Small intestine (tissue), 7 donors: ENCODE results near the gene NUF2. TPM values are rescaled to one million over a fixed set of nuclear protein-coding genes. Genes with fewer than 3 reads are reported as not detected.
A peak's percentile ranks its signal among the peaks of the same experiment; 100 is the strongest.
"Not testable (repeated sequence)": the region's sequence is repeated elsewhere in the genome, so short reads cannot be mapped to it uniquely, and the experiment has no call there.

ENCODE experiments used
- DNase-seq, 2 donors: peaks; one replicate each; pipeline versions ENCODE4 v3.0.0 to v3.0.0-alpha.2; 2013
- FAIRE-seq: peaks from 2 replicates; lab custom pipeline; 2012; peaks lifted over from hg19 to GRCh38; lab: Jason Lieb, UNC
- H3K27ac ChIP-seq, 3 donors: one replicate each; pipeline ENCODE4 v1.5.1; 2013; ENCODE audit warnings: low read length in 2 of 3, mild to moderate bottlenecking in 2 of 3, control low read depth in 1 of 3, inconsistent platforms in 1 of 3, low read depth in 1 of 3, moderate library complexity in 1 of 3
- H3K27me3 ChIP-seq, 3 donors: one replicate each; pipeline ENCODE4 v1.6.1; 2013; ENCODE audit warnings: low read length in 3 of 3, inconsistent platforms in 1 of 3; ENCODE audit not compliant: control insufficient read depth in 3 of 3, insufficient read depth in 3 of 3
- H3K36me3 ChIP-seq, 3 donors: one replicate each; pipeline ENCODE4 v1.6.1; 2013; ENCODE audit warnings: low read length in 3 of 3, inconsistent platforms in 1 of 3, low read depth in 1 of 3, mild to moderate bottlenecking in 1 of 3, moderate library complexity in 1 of 3; ENCODE audit not compliant: control insufficient read depth in 3 of 3, insufficient read depth in 2 of 3
- H3K4me1 ChIP-seq, 3 donors: one replicate each; pipeline ENCODE4 v1.6.1; 2013; ENCODE audit warnings: low read length in 2 of 3, inconsistent platforms in 1 of 3, low read depth in 1 of 3, mild to moderate bottlenecking in 1 of 3, moderate library complexity in 1 of 3; ENCODE audit not compliant: control insufficient read depth in 3 of 3, insufficient read depth in 2 of 3
- H3K4me3 ChIP-seq, 3 donors: one replicate each; pipeline ENCODE4 v1.5.1; 2013; ENCODE audit warnings: low read length in 3 of 3, control low read depth in 1 of 3, inconsistent platforms in 1 of 3, low read depth in 1 of 3, mild to moderate bottlenecking in 1 of 3, moderate library complexity in 1 of 3
- H3K9me3 ChIP-seq, 2 donors: one replicate each; pipeline ENCODE4 v1.6.1; 2013; ENCODE audit warnings: low read depth in 1 of 2, low read length in 1 of 2; ENCODE audit not compliant: control insufficient read depth in 2 of 2, insufficient read depth in 1 of 2
- WGBS, 3 donors: extraction: QIAGEN DNeasy Blood & Tissue Kit; methylation state at CpG; one replicate each; pipeline ENCODE4 v1.1.7; 2013; 5-methylcytosine and 5-hydroxymethylcytosine counted together
- polyA plus RNA-seq, 4 donors: library from polyadenylated mRNA; stranded (reverse) in 3 of 4; unstranded in 1 of 4; fragments of 200-250 nt in 3 of 4; fragments of 120-200 nt in 1 of 4; gene quantifications; one replicate each; pipeline versions ENCODE4 v1.2.1 to v1.2.3, GENCODE V29; 2013
- donor health status: healthy with polysubstance abuse.
- donor health status: control.
- donor health status: control.
- donor health status: Bipolar disorder and iron deficiency.
- donor health status: healthy.

Gene NUF2
- polyA plus RNA-seq, 4 donors: 0.54 to 11.5 (median 5.7) TPM

DNA sequence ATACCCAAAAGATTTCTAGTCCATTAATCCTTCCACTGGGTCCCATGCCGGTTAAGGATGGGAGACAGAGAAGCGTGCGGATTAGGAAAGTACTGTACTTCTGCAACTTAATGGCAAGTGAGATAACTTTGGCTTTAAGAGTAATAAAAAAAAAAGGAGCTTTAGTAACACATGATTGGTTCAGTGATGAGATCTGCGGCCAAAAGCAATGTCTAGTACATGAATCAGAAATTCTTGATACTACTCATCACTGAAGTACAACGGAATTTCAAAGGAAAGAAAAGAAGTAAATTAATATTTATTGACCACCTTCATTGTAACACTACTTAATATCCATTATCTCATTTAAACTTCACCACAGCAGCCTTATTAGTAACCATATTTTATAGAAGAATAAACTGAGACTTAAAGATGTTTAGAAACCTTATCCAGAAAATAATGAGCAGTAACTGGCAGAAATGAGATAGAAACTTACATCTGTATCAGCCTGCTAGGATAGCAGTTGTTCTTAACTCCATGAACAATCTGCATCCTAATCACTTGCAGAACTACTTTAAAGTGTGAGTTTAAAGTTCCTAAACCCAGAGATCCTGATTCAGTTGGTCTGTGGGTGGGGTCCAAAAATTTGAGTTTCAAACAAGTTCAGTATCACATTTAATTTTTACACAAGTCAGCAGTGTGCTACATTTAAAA is 14.1 kb upstream of the NUF2 start:
- no peaks in the 10 kb centered on the region for H3K4me1 ChIP-seq
- WGBS, 3 donors: 92 to 96% (median 93%) methylated on average over 5 of the region's 5 CpGs
- no peak overlapping the region for H3K27ac ChIP-seq
- FAIRE-seq (no peak), DNase-seq (no peak)
- peaks cover 0 to 8% (median 0%) of the 10 kb centered on the region in 3 donors for H3K36me3 ChIP-seq
- H3K4me3 ChIP-seq: no peak overlapping the region
- H3K9me3 ChIP-seq: no peaks in the 10 kb centered on the region
- no peaks in the 10 kb centered on the region for H3K27me3 ChIP-seq

GRCh38 chr1:163308811-163309210 is 12.9 kb upstream of the NUF2 start:
- Histone ChIP-seq H3K4me1 (no peaks in the 10 kb centered on the region), H3K9me3 (no peaks in the 10 kb centered on the region), H3K27me3 (no peaks in the 10 kb centered on the region), H3K36me3 (peaks cover 0 to 5% (median 0%) of the 10 kb centered on the region in 3 donors), H3K27ac (no peak overlapping the region), H3K4me3 (no peak overlapping the region)
- DNase-seq (no peak), FAIRE-seq (no peak)
- WGBS, 3 donors: 95% methylated on average over 1 of the region's 1 CpG

GRCh38 chr1:163315773-163316374 is 5.9 kb upstream of the NUF2 start:
- DNase-seq: peak; percentile 35 to 53
- Histone ChIP-seq H3K27me3 (no peaks in the 10 kb centered on the region), H3K27ac (no peak overlapping the region), H3K4me1 (peaks cover 0 to 2% (median 2%) of the 10 kb centered on the region in 3 donors), H3K4me3 (no peak overlapping the region), H3K9me3 (no peaks in the 10 kb centered on the region), H3K36me3 (peaks cover 0 to 2% (median 0%) of the 10 kb centered on the region in 3 donors)
- 55 to 56% (median 56%) methylated on average over 6 of the region's 6 CpGs for WGBS, 3 donors
- peak; percentile 74 for FAIRE-seq

GRCh38 chr1:163320891-163321290 is 863 bp upstream of the NUF2 start:
- WGBS, 3 donors: 25 to 29% (median 28%) methylated on average over 3 of the region's 3 CpGs
- DNase-seq (no peak), FAIRE-seq (no peak)
- Histone ChIP-seq H3K27me3 (no peaks in the 10 kb centered on the region), H3K9me3 (no peaks in the 10 kb centered on the region), H3K4me1 (peaks cover 0 to 3% (median 3%) of the 10 kb centered on the region in 3 donors), H3K27ac (peak overlapping the region in 2 of 3 donors; percentile 6 to 76), H3K36me3 (no peaks in the 10 kb centered on the region), H3K4me3 (peak overlapping the region in 2 of 3 donors; percentile 53 to 79)

- H3K4me3 ChIP-seq, FAIRE-seq, H3K27ac ChIP-seq, H3K4me1 ChIP-seq, DNase-seq, H3K27me3 ChIP-seq, H3K36me3 ChIP-seq, H3K9me3 ChIP-seq: not testable (repeated sequence)
- WGBS, 3 donors: 76 to 82% (median 79%) methylated on average over 3 of the region's 3 CpGs
Observed at GRCh38 chr1:163323339-163323738, 1.6 kb downstream of the NUF2 start.

DNA sequence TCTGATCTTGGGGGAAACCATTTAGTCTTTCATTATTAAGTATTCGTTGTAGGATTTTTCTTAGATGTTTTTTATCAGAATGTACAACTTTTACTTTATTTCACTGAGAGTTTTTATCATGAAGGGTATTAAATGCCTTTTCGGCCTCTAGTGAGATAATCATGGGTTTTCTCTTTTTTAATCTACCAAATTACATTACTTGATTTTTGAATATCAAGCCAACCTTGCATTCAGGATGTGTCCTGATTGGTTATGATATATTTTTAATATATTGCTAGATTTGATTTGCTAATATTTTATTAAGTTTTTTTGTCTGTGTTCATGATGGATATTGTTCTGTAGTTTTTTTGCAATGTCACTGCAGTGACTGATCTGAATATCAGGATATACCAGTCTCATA is 9.4 kb downstream of the NUF2 start:
- Histone ChIP-seq H3K27ac (no peak overlapping the region), H3K4me3 (no peak overlapping the region), H3K4me1 (no peaks in the 10 kb centered on the region), H3K9me3 (no peaks in the 10 kb centered on the region), H3K36me3 (peaks cover 0 to 2% (median 0%) of the 10 kb centered on the region in 3 donors), H3K27me3 (no peaks in the 10 kb centered on the region)
- WGBS, 3 donors: 97 to 99% (median 98%) methylated on average over 2 of the region's 2 CpGs
- no peak for FAIRE-seq
- DNase-seq: no peak

DNA sequence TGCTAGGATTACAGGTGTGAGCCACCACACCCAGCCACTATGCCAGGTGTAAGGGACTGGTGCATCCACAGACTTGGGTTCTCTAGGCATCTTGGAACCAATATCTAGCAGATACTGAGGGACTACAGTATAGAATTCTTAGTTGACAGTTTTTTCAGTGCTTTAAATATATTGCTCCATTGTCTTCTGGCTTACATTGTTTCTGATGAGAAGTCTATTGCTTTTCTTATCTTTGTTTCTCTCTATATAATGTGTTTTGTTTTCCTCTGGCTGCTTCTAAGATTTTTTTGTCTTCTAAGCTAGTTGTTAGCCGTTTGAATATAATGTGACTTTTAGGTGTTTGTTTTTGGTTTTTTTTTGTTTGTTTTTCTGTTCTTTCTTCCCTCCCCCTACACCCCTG is 13.5 kb downstream of the NUF2 start:
- WGBS, 3 donors: 90 to 97% (median 96%) methylated on average over 1 of the region's 1 CpG
- no peak overlapping the region for H3K27ac ChIP-seq
- H3K36me3 ChIP-seq: peaks cover 0 to 2% (median 0%) of the 10 kb centered on the region in 3 donors
- DNase-seq: no peak
- H3K4me1 ChIP-seq: no peaks in the 10 kb centered on the region
- no peak for FAIRE-seq
- H3K4me3 ChIP-seq: no peak overlapping the region
- H3K9me3 ChIP-seq: no peaks in the 10 kb centered on the region
- no peaks in the 10 kb centered on the region for H3K27me3 ChIP-seq

DNA sequence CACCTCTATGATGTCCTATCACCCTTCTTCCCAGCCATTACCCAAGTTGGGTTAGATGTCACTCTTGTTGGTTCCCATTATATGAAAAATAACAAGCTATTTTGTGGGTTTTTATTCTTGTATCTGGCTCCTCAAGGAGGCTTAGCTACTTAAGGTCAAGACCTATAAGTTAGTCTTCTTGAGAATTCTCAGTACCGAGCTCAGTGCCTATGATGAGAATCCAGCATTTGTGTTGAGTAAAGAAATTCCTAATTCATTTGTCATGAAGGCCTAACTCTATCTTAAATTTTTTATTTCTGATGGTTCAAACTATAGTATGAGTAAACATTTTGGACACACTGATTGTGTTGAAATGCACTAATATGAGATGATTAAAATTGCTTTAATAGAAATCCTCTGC is 15.9 kb downstream of the NUF2 start:
- no peak for DNase-seq
- Histone ChIP-seq H3K9me3 (no peaks in the 10 kb centered on the region), H3K36me3 (peaks cover 0 to 5% (median 0%) of the 10 kb centered on the region in 3 donors), H3K4me1 (no peaks in the 10 kb centered on the region), H3K27ac (no peak overlapping the region), H3K4me3 (no peak overlapping the region), H3K27me3 (no peaks in the 10 kb centered on the region)
- no peak for FAIRE-seq
- 93 to 100% (median 98%) methylated on average over 1 of the region's 1 CpG for WGBS, 3 donors
